ENCODE data around the gene RXYLT1. TPM values are rescaled to one million over a fixed set of nuclear protein-coding genes. Genes with fewer than 3 reads are reported as not detected.

Gene RXYLT1
- total RNA-seq, 1 experiment from 2014 or later, result 21.1 TPM

DNA sequence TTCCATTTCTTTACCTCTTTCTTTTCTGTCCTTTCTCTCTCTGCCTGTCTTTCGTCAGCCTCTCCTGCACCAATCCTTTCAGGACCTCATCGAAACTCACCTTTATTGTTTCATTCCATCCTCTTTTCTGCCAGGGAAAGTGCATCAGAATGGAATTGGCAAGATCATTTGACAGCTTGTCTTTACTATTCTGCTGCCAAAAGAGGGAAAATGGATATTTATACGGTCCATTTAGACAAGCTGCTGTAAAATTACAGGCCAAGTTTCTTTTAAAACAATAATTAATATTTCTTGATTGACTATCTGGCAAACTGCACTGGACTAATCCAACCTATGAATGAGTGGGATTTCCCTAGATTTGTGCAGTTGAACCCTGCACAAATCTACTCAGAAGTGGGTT, 57.2 kb downstream of the RXYLT1 start:
- Histone ChIP-seq H3K9me3 (ENCODE audit: low read depth, low read length, poor library complexity, severe bottlenecking) (no peaks in the 10 kb centered on the region), H3K27me3 (replicated peaks; ENCODE audit: insufficient read depth, low read depth, low read length, poor library complexity) (no peaks in the 10 kb centered on the region), H3K4me3 (ENCODE audit: low read depth, low read length, poor library complexity, severe bottlenecking) (no peak overlapping the region), H3K36me3 (ENCODE audit: insufficient read depth, low read length, poor library complexity, severe bottlenecking) (no peaks in the 10 kb centered on the region), H3K4me1 (ENCODE audit: insufficient read depth, low read length, poor library complexity, severe bottlenecking) (peaks cover 18% of the 10 kb centered on the region), H3K27ac (ENCODE audit: low read depth, low read length, poor library complexity, severe bottlenecking) (no peak overlapping the region)
- intact Hi-C loops (cut with micrococcal nuclease; ENCODE audit: unreplicated experiment), result no loop called here
- BruUV-seq (replicated peaks), result no TSS peak
- ChIA-PET POLR2A (ENCODE audit: low non-redundant PET) (no interaction called here), CTCF (interaction anchor here (0.5 kb wide), 1 partner anchor 387 kb away, joined by 3 read pairs; no protein-coding TSS in a partner anchor)
- no peak for DNase-seq (ENCODE audit: low spot score)
- TF ChIP-seq, protein P1, sequence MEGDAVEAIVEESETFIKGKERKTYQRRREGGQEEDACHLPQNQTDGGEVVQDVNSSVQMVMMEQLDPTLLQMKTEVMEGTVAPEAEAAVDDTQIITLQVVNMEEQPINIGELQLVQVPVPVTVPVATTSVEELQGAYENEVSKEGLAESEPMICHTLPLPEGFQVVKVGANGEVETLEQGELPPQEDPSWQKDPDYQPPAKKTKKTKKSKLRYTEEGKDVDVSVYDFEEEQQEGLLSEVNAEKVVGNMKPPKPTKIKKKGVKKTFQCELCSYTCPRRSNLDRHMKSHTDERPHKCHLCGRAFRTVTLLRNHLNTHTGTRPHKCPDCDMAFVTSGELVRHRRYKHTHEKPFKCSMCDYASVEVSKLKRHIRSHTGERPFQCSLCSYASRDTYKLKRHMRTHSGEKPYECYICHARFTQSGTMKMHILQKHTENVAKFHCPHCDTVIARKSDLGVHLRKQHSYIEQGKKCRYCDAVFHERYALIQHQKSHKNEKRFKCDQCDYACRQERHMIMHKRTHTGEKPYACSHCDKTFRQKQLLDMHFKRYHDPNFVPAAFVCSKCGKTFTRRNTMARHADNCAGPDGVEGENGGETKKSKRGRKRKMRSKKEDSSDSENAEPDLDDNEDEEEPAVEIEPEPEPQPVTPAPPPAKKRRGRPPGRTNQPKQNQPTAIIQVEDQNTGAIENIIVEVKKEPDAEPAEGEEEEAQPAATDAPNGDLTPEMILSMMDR (conservative IDR thresholded peaks at IDR 0.05; ENCODE audit: low read depth, low read length), result no peak
- no peak for TF ChIP-seq EZH2 (IDR thresholded peaks at IDR 0.05; ENCODE audit: borderline replicate concordance, low read depth, low read length, poor library complexity, severe bottlenecking)

DNA sequence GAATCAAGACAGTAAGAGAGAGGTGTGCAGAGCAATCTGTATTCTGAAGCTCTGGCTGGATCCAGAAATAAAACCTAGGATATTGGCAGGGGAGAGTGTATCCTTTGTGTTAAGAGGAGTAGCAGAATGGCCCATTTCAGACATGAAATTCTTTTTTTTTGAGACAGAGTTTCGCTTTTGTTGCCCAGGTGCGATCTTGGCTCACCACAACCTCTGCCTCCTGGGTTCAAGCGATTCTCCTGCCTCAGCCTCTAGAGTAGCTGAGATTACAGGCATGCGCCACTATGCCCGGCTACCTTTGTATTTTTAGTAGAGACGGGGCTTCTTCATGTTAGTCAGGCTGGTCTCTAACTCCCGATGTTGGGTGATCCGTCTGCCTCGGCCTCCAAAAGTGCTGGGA, 58.7 kb downstream of the RXYLT1 start:
- Histone ChIP-seq H3K27ac (ENCODE audit: low read depth, low read length, poor library complexity, severe bottlenecking) (no peak overlapping the region), H3K9me3 (ENCODE audit: low read depth, low read length, poor library complexity, severe bottlenecking) (no peaks in the 10 kb centered on the region), H3K36me3 (ENCODE audit: insufficient read depth, low read length, poor library complexity, severe bottlenecking) (no peaks in the 10 kb centered on the region), H3K27me3 (replicated peaks; ENCODE audit: insufficient read depth, low read depth, low read length, poor library complexity) (no peaks in the 10 kb centered on the region), H3K4me1 (ENCODE audit: insufficient read depth, low read length, poor library complexity, severe bottlenecking) (peaks cover 18% of the 10 kb centered on the region), H3K4me3 (ENCODE audit: low read depth, low read length, poor library complexity, severe bottlenecking) (no peak overlapping the region)
- POLR2A ChIA-PET (ENCODE audit: low non-redundant PET), result no interaction called here
- no peak for DNase-seq (ENCODE audit: low spot score)
- intact Hi-C loops (cut with micrococcal nuclease; ENCODE audit: unreplicated experiment), result no loop called here
- CTCF ChIA-PET, result no interaction called here
- BruUV-seq (replicated peaks), result no TSS peak
- TF ChIP-seq EZH2 (IDR thresholded peaks at IDR 0.05; ENCODE audit: borderline replicate concordance, low read depth, low read length, poor library complexity, severe bottlenecking), result no peak
- TF ChIP-seq, protein P1 (conservative IDR thresholded peaks at IDR 0.05; ENCODE audit: low read depth, low read length), result no peak

DNA sequence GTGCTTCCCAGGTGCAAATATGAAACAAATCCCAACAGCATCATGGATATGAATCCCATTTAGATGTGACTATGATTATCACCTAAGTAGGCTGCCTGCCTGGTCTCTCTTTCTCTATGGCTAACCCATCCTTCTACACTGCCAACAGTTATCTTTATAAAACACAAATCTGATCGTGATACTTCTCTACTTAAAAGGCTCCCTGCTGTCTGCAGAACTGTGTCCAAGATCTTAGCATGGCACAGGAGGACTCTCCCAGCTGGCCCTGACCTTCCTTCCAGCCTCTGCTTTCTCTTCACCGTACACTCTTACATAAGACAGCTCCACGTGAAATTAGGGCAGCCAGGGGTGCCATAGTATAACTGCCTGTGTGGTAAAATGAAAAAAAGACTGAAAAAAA, 61.3 kb downstream of the RXYLT1 start:
- peaks cover 13% of the 10 kb centered on the region for H3K4me1 ChIP-seq (ENCODE audit: insufficient read depth, low read length, poor library complexity, severe bottlenecking)
- POLR2A ChIA-PET (ENCODE audit: low non-redundant PET), result no interaction called here
- intact Hi-C loops (cut with micrococcal nuclease; ENCODE audit: unreplicated experiment), result loop anchor here (5.0 to 10.0 kb wide), 2 partner anchors 134 to 241 kb away; no protein-coding TSS in a partner anchor

More for the DNA sequence above, 61.3 kb downstream of the RXYLT1 start:
- no peaks in the 10 kb centered on the region for H3K36me3 ChIP-seq (ENCODE audit: insufficient read depth, low read length, poor library complexity, severe bottlenecking)
- H3K27ac ChIP-seq (ENCODE audit: low read depth, low read length, poor library complexity, severe bottlenecking), result no peak overlapping the region
- no peaks in the 10 kb centered on the region for H3K9me3 ChIP-seq (ENCODE audit: low read depth, low read length, poor library complexity, severe bottlenecking)
- BruUV-seq (replicated peaks), result no TSS peak
- CTCF ChIA-PET, result no interaction called here
- no peaks in the 10 kb centered on the region for H3K27me3 ChIP-seq (replicated peaks; ENCODE audit: insufficient read depth, low read depth, low read length, poor library complexity)
- H3K4me3 ChIP-seq (ENCODE audit: low read depth, low read length, poor library complexity, severe bottlenecking), result no peak overlapping the region
- no peak for DNase-seq (ENCODE audit: low spot score)
- TF ChIP-seq, protein P1 (conservative IDR thresholded peaks at IDR 0.05; ENCODE audit: low read depth, low read length), result no peak
- no peak for TF ChIP-seq EZH2 (IDR thresholded peaks at IDR 0.05; ENCODE audit: borderline replicate concordance, low read depth, low read length, poor library complexity, severe bottlenecking)
